Heart left ventricle (tissue), 13 donors: Measurements from ENCODE around the gene SLC5A12.

Source experiments
- CTCF ChIP-seq, 12 donors: fragments of 200-600 bp; sonication (generic) in 4 of 12; IDR thresholded peaks; one replicate each; pipeline versions ENCODE4 v1.5.0 to v1.8.0; 2018 to 2022; ENCODE audit warnings: antibody characterized with exemption in 12 of 12, mild to moderate bottlenecking in 5 of 12
- POLR2A ChIP-seq, 2 donors: fragments of 450-650 bp; IDR thresholded peaks; one replicate each; pipeline ENCODE4 v1.6.1; 2017; ENCODE audit warnings: antibody characterized with exemption in 2 of 2, mild to moderate bottlenecking in 2 of 2, moderate library complexity in 2 of 2
- donor health status: ischemic (EF 13 %, LVEDD 7.1; RV severe dilation, severe dysfunction).
- donor health status: DM: no; HTN: yes; CAD: no.
- donor health status: DM: no; HTN: no; CAD: no.
- donor health status: ischemic (EF 25% LVEDD 6.9; RV normal size, moderate dysfunction).
- donor health status: ischemic (EF 25% LVEDD 5.7; RV mildly dilated, moderate dysfunction).
- donor health status: ischemic (EF 35%, LVEDD 5.7; RV mildly dilated, moderate dysfunction).
- donor health status: nonischemic (EF 11% LVEDD 7.7; RV severe dilation, severe dysfunction).
- donor health status: DM: yes; HTN: yes; CAD: no.
- donor health status: PGD.
- donor health status: ischemic (EF 29% LVEDD 5.4; RV normal size, mild dysfunction).
- donor health status: nonischemic (EF 23%, LVEDD 6.1; RV moderate dilation, normal function).

DNA sequence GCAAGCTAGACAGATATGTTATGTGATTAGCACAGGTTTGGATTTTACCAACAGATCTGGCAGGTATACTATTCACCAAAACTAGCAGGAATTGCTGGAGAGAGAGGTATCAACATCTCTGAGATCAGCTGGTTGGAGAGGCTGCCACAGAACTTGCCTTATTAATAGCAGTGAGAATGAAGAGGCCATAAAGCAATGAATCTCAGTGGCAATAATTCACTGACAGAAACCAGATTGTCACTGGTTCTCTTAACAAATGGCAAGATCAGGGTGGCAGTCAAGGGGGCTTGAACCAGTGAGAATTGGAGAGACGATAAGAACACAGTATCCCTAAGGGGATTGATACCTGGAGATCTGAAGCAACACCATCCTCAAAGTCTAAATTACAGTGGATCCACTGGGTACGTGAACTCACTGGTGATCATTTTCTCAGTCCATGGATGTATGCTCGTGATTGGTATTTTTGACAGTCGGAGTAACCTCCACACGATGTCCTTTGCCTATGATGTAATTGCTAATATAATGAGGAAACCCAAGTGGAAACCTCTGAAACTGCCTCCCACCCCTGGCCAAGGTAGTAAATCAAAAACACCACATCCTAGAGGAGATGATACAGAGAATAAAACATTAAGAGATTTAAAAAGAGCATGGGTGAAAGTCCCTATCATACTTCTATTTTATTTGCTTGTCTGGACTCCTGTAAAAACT lies 17.7 kb upstream of the SLC5A12 start:
- TF ChIP-seq CTCF (IDR thresholded peaks at IDR 0.05) (no peak), POLR2A (IDR thresholded peaks at IDR 0.05) (no peak)
